SH-SY5Y (cell line): Measurements from ENCODE around the gene UBE2H.

Experiments used
- GATA2 ChIP-seq: IDR thresholded peaks from 2 replicates; pipeline ENCODE4 v1.6.1; 2011; ENCODE audit warnings: mild to moderate bottlenecking, low read depth, low read length
- GATA3 ChIP-seq: IDR thresholded peaks from 2 replicates; pipeline ENCODE4 v1.6.1; 2011; ENCODE audit warnings: low read depth, mild to moderate bottlenecking, low read length, moderate library complexity

GRCh38 chr7:129948877-129949291 lies 3.9 kb downstream of the UBE2H start:
- TF ChIP-seq GATA3 (no peak), GATA2 (peak; percentile 36; the same call in 1 of the 2 replicates)
